HG03378 (cell line): ENCODE measurements around the gene FSD1L.

Experiments used
- ATAC-seq: cut with Tn5 transposase; IDR thresholded peaks from one replicate; pipeline ENCODE4 v1.9.1; 2021; ENCODE audit warnings: mild to moderate bottlenecking, moderate library complexity; ENCODE audit not compliant: unreplicated experiment

FSD1L gene

GRCh38 chr9:105432247-105432842 lies 15.5 kb upstream of the FSD1L start:
- no peak for ATAC-seq

DNA sequence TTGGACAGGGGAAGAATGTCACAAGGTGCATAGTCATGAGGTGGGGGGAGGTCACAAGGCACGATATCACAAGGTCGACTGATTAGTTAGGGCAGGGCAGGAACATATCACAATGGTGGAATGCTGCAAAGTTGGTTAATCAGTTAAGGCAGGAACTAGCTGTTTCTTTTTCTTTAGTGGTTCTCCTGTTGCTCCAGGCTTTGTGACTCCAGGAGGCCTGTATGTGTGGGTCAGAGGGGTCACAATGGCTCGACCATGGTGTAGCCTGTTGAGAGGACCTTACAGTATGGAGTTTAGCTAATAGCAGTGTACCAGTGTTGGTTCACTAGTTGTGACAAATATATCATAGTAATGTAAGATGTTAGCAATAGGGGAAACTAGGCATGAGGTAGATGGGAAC lies 12.4 kb upstream of the FSD1L start:
- ATAC-seq, result no peak

GRCh38 chr9:105436783-105437182 lies 11.1 kb upstream of the FSD1L start:
- no peak for ATAC-seq

GRCh38 chr9:105437704-105438103 lies 10.1 kb upstream of the FSD1L start:
- no peak for ATAC-seq

DNA sequence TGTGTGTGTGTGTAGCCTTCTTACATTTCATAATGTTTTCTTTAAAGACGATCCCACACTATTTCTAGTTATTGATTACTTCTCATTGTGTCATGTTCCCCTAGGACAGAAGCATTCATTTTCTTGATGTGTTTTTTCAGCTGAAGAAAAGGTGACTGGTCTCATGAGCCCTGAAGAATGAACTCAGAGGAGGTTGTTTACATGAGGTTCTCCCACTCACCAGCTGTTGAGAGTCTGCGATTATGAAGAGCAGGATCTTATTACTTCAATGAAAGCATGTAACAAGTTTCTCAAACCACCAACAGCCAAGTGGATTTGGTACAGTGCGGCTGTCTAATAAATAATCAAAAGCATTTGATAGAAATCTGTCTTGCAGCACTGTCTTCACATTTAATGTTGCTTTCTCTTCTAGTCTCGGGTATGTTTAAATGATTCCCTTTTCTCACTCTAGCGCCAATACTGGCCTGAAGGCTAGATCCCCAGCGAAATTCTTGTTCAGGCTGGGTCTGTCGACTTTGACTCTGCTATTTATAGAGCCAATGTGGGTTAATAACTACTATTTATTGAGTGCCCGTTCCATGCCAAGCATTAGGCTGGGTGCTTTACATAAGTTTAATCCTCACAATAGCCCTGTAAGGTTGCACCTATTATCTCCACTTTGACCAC lies 9.6 kb upstream of the FSD1L start:
- ATAC-seq, result no peak

GRCh38 chr9:105439428-105439827 lies 8.4 kb upstream of the FSD1L start:
- no peak for ATAC-seq

- ATAC-seq, result no peak
These were observed 6.1 kb upstream of the FSD1L start for GRCh38 chr9:105441616-105442160.

DNA sequence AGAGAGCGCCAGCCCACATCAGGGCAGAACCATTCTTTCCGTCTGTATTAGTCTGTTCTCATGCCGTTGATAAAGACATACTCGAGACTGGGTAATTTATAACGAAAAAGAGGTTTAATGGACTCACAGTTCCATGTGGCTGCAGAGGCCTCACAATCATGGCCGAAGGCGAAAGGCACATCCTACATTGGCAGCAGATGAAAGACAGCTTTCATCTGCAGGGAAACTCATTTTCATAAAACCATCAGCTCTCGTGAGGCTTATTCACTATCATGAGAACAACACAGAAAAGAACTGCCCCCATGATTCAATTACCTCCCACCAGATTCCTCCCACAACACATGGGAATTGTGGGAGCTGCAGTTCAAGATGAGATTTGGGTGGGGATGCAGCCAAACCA lies 4.7 kb upstream of the FSD1L start:
- no peak for ATAC-seq

DNA sequence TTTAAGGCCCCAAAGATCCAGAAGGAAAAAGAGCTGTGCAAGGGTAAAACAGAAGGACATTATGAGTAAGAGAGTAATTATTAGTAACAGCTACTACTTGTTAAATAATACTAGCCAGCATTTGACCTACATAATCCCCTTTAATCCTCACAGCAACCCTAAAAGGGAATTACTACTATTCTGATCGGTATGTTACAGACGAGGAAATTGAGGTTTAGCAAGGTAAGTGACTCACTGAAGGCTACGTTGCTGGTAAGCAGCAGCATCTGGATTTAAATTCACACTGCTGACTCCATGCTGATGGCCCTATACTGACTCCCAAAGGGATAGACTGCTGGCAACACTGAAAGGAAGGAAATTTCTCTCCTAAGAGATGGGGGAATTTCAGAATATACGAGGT lies 3.7 kb upstream of the FSD1L start:
- no peak for ATAC-seq

GRCh38 chr9:105445203-105445881 lies 2.5 kb upstream of the FSD1L start:
- ATAC-seq, result no peak

- ATAC-seq, result no peak
These were observed 434 bp upstream of the FSD1L start for GRCh38 chr9:105447386-105447813.

GRCh38 chr9:105449081-105449480 lies 1.2 kb downstream of the FSD1L start:
- ATAC-seq, result no peak

DNA sequence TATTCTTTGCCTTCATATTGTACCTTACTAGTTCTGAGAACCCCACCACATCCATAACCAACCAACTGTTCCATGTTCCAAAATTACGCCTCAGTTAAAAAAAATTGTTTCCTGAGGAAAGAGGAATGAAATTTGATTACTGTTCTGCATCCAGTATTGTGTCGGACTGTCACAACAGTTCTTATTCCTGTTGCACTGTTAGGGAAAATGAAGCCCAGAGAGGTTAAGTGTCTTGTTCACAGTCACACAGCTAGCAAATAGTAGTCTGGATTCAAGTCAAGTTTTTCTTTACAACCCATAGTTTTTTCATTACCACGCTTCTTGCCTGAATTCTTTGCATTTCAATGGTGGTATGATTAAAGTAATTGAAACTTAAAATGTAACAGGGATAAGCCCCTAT lies 4.4 kb downstream of the FSD1L start:
- ATAC-seq, result no peak

DNA sequence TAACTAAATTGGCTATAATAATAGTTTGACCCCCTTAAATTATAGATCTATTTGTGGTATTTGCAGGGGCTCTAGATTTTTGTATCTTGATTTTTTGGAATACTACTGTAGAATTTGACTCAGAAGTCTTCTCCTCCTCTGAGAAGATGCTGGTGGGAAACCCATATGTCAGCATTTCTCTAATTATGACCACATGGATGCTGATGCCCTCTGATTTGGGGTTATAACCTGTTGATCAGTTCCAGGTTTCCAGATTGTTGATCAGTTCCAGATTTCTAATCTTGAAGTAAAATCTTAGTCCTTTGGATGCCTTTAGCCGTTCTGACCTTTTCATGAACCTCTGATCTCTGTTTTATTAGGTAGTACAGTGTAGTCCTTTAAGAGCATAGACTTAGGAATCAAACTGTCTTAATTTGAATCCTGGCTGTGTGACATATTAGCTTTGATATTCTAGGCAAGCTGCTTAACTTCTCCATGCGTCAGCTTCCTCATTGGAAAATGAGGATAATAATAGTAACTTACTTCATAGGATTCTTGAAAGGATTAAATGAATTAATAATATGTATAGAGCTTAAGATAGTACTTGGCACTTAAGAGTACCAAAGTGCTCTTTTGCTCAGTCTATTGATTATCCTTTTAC lies 8.1 kb downstream of the FSD1L start:
- no peak for ATAC-seq

DNA sequence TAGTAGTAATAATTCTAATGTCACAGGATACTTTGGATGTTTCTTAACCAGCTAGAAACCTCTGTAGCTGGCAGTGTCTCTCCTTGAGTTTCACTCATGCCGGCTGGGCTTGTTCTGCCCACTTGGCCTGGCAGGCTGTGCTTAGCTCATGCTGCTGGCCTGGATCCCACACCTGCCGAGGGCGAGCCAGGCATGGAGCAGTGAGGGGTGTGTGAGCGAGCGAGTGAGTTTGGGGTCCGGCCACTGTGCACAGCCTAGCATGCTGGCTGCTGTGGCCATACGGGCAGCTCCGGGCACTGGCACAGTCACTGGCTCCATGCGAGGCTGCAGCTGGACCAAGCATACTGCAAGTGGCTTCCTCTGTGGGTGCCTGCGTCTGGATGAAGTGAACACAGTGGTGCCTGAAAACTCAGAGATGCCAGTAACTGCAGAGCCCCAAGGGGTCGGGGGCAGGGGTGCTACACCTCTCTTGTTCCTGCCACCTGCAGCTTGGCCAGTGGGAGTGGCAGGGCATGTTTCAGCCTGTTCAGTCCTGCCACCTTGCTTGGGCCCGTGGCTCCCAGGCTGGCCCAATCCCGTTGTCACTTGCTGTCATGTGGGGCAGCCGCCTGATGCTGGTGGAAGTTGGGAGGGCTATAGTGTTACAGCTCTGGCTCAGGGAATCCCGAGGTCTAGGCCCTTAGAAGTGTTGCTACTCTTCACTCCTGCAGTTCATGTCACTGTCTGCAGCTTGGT lies 9.9 kb downstream of the FSD1L start:
- no peak for ATAC-seq

- ATAC-seq, result no peak
These were observed 10.6 kb downstream of the FSD1L start for GRCh38 chr9:105458404-105458803.

DNA sequence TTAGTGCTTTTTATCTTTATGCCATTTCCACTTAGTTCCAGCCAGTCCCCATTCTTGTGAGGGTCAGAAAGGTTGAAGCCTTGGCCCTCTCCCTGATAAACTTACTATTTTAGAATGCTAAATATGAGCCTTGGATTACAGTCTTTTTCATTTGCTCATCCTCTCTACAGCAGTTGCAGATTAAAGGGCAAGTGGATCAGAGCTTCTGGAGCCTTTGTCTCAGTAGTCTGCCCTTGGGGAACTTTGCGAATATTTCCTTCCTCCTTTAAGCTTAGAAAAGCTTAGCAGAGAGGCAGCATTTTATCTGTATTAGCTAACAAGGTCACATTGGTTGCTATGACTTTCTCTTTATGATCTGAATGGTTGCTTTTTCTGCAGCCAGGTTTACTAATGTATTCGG lies 11.5 kb downstream of the FSD1L start:
- ATAC-seq, result no peak

DNA sequence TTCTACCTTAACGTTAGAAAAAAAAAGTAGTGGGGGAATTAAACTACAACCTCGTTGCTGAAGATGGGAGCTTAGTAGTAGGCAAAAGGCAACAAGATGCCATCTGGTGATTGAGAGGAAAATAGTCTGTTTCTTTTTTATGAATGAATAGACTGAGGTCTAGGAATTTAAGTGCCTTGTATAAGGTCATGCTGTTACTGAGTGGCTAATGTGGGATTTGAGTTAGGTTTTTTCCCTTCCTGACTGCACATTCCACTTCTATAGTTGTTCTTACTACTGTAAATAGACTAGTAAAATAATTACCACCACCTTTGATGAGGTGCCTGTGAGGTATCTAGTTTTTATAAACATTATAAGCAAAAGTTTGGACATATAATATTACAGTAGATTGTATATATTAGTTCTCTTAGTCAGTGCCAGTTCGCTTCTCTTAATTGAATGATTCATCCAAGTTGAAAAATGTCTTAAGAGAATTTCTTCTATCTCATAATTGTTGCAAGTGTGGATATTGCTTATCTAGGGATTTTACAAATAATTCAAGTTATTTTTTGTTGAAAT lies 19.1 kb downstream of the FSD1L start:
- ATAC-seq, result no peak

GRCh38 chr9:105468875-105469274 lies 21.0 kb downstream of the FSD1L start:
- ATAC-seq, result no peak

DNA sequence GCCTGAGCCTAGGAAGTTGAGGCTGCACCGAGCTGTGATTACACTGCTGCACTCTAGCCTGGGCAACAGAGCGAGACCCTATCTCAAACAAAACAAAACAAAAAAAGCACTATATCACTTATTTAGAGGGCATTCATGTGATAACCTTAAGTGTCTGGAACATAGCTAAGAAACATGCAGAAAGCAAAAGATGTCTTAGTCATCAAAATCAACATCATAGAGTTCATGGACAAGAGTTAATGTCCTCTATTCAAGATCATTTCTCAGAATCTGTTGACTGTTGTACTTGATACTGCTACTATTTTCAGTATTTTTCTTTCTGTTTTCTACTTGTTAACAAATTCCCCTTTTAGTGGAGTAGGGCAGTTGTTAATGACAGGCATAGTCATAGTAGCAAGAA lies 25.4 kb downstream of the FSD1L start:
- ATAC-seq, result no peak

GRCh38 chr9:105475302-105475701 lies 27.5 kb downstream of the FSD1L start:
- no peak for ATAC-seq
